HFFc6 (cell line): ENCODE data around the gene EBP. TPM values are rescaled to one million over a fixed set of nuclear protein-coding genes. Genes with fewer than 3 reads are reported as not detected.

ENCODE experiments used
- DNase-seq: peaks from one replicate; pipeline ENCODE4 v3.0.0-alpha.2; 2018
- H3K27ac Mint-ChIP-seq: 2 replicates; pipeline ENCODE4 v1.8.0; 2020; ENCODE audit warnings: mild to moderate bottlenecking, mixed read lengths
- H3K27me3 Mint-ChIP-seq: 2 replicates; pipeline ENCODE4 v1.8.0; 2021; ENCODE audit warnings: mild to moderate bottlenecking, moderate library complexity, mixed read lengths; ENCODE audit not compliant: insufficient read depth
- H3K36me3 Mint-ChIP-seq: 2 replicates; pipeline ENCODE4 v1.8.0; 2021; ENCODE audit warnings: low read depth, mixed read lengths
- H3K4me1 Mint-ChIP-seq: 2 replicates; pipeline ENCODE4 v1.8.0; 2020; ENCODE audit warnings: low read depth, mixed read lengths
- H3K4me3 Mint-ChIP-seq: 2 replicates; pipeline ENCODE4 v1.8.0; 2020; ENCODE audit warnings: mild to moderate bottlenecking, moderate library complexity, mixed read lengths
- H3K9me3 Mint-ChIP-seq: 2 replicates; pipeline ENCODE4 v1.8.0; 2020; ENCODE audit warnings: mild to moderate bottlenecking, mixed read lengths
- total RNA-seq, 6 experiments: library from RNA; stranded (reverse); fragmentation: NEBNext Ultra II Directional; extraction: Animal tissue kit (Norgen Biotek cat#: 25700); gene quantifications; 2 replicates in 1 of 6; 3 replicates in 5 of 6; pipeline ENCODE4 v1.2.3, GENCODE V29; 2021
- TF ChIP-seq, protein P1 (sequence below): fragments of 200-600 bp; sonication (generic); IDR thresholded peaks from 2 replicates; pipeline ENCODE4 v1.5.0; 2021; ENCODE audit warnings: antibody characterized with exemption, mild to moderate bottlenecking

Gene EBP
- total RNA-seq, 6 experiments from 2014 or later = 26.0 to 42.2 (median 39.1) TPM

- Mint-ChIP-seq H3K9me3 (no peaks in the 10 kb centered on the region), H3K36me3 (peaks cover 15% of the 10 kb centered on the region; the same call in 1 of the 2 replicates), H3K4me3 (no peak overlapping the region), H3K27ac (no peak overlapping the region), H3K27me3 (peaks cover 2% of the 10 kb centered on the region), H3K4me1 (peaks cover 12% of the 10 kb centered on the region)
- TF ChIP-seq, protein P1, sequence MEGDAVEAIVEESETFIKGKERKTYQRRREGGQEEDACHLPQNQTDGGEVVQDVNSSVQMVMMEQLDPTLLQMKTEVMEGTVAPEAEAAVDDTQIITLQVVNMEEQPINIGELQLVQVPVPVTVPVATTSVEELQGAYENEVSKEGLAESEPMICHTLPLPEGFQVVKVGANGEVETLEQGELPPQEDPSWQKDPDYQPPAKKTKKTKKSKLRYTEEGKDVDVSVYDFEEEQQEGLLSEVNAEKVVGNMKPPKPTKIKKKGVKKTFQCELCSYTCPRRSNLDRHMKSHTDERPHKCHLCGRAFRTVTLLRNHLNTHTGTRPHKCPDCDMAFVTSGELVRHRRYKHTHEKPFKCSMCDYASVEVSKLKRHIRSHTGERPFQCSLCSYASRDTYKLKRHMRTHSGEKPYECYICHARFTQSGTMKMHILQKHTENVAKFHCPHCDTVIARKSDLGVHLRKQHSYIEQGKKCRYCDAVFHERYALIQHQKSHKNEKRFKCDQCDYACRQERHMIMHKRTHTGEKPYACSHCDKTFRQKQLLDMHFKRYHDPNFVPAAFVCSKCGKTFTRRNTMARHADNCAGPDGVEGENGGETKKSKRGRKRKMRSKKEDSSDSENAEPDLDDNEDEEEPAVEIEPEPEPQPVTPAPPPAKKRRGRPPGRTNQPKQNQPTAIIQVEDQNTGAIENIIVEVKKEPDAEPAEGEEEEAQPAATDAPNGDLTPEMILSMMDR = no peak
- DNase-seq = no peak
These were observed 42.8 kb upstream of the EBP start for GRCh38 chrX:48478806-48479205.

DNA sequence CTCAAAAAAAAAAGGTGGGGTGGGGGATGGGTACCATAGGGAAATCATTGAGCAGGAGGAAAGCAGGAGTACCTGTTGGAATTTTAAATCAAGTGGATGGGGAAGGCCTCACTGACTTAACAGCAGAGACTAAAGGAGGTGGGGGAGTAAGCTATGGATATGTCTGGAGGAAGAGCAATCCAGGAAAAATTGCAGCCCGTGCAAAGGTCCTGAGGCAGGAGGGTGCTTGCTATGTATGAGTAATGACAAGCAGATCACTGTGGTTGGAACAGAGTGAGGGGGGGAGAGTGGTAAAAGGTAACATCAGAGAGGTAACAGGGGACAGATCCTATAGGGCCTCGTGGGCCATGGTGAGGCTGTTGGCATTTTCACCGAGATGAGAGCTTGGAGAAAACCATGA lies 41.5 kb upstream of the EBP start:
- H3K9me3 Mint-ChIP-seq = no peaks in the 10 kb centered on the region
- peaks cover 12% of the 10 kb centered on the region for H3K4me1 Mint-ChIP-seq
- TF ChIP-seq, protein P1 = no peak
- peaks cover 15% of the 10 kb centered on the region; the same call in 1 of the 2 replicates for H3K36me3 Mint-ChIP-seq
- peak overlapping the region; percentile 48 for H3K27ac Mint-ChIP-seq
- DNase-seq = no peak
- H3K4me3 Mint-ChIP-seq = no peak overlapping the region
- peaks cover 2% of the 10 kb centered on the region for H3K27me3 Mint-ChIP-seq

DNA sequence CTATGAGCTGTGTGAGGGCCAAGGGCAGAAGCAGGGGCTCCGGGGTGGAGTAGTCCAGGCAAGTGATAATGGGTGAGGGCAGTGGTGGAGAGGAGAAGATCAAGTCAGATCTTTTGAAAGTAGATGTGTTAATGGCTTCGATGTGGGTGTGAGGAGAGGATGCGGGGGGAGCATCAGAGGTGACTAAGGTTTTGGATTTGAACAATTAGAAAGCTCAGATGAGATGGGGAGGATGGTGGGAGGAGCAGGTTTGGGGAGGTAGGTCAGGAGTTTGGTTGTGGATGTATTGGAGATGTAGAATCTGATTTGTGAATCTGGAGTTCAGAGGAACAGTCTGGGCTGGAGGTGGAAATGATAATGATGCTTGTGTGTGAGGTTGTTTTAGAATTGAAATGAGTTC lies 41.0 kb upstream of the EBP start:
- TF ChIP-seq, protein P1 = no peak
- Mint-ChIP-seq H3K27me3 (peaks cover 2% of the 10 kb centered on the region), H3K36me3 (peaks cover 15% of the 10 kb centered on the region; the same call in 1 of the 2 replicates), H3K9me3 (no peaks in the 10 kb centered on the region), H3K4me1 (peaks cover 12% of the 10 kb centered on the region), H3K4me3 (no peak overlapping the region), H3K27ac (peak overlapping the region; percentile 48)
- no peak for DNase-seq

GRCh38 chrX:48482526-48482925 lies 39.1 kb upstream of the EBP start:
- no peak for DNase-seq
- H3K4me1 Mint-ChIP-seq = peaks cover 11% of the 10 kb centered on the region
- no peaks in the 10 kb centered on the region; the same call in none of the 2 replicates for H3K27me3 Mint-ChIP-seq
- H3K9me3 Mint-ChIP-seq = no peaks in the 10 kb centered on the region
- no peak overlapping the region for H3K4me3 Mint-ChIP-seq
- TF ChIP-seq, protein P1 = no peak
- no peak overlapping the region for H3K27ac Mint-ChIP-seq
- H3K36me3 Mint-ChIP-seq = peaks cover 7% of the 10 kb centered on the region; the same call in 1 of the 2 replicates

DNA sequence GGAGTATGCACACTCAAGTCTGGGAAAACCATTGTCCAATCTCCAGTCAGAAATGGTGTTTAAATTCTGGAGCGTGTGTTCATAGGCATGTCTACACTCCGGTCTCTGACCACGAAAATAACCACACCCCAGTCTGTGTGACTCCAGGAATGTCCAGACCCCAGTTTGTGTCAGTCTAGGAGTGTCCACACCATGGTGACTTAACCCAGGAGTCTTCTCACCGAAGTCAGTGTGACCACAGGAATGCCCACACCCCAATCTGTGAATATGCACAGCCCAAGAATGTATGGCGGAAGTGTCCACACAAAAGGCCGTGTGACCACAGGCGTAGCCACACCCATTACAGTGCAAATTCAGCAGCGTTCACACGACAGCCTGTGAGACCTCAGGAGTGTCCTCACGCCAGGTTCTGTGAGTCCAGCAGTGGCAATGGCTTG lies 34.2 kb upstream of the EBP start:
- Mint-ChIP-seq H3K27ac (peak overlapping the region; percentile 93), H3K9me3 (no peaks in the 10 kb centered on the region)
- DNase-seq = peak; percentile 95

More for the DNA sequence above, 34.2 kb upstream of the EBP start:
- peak overlapping the region; percentile 52 for H3K4me3 Mint-ChIP-seq
- peaks cover 32% of the 10 kb centered on the region for H3K4me1 Mint-ChIP-seq
- peaks cover 5% of the 10 kb centered on the region; the same call in 1 of the 2 replicates for H3K36me3 Mint-ChIP-seq
- H3K27me3 Mint-ChIP-seq = peaks cover 2% of the 10 kb centered on the region
- TF ChIP-seq, protein P1 = no peak
